ENCODE measurements around the gene CHFR.

DNA sequence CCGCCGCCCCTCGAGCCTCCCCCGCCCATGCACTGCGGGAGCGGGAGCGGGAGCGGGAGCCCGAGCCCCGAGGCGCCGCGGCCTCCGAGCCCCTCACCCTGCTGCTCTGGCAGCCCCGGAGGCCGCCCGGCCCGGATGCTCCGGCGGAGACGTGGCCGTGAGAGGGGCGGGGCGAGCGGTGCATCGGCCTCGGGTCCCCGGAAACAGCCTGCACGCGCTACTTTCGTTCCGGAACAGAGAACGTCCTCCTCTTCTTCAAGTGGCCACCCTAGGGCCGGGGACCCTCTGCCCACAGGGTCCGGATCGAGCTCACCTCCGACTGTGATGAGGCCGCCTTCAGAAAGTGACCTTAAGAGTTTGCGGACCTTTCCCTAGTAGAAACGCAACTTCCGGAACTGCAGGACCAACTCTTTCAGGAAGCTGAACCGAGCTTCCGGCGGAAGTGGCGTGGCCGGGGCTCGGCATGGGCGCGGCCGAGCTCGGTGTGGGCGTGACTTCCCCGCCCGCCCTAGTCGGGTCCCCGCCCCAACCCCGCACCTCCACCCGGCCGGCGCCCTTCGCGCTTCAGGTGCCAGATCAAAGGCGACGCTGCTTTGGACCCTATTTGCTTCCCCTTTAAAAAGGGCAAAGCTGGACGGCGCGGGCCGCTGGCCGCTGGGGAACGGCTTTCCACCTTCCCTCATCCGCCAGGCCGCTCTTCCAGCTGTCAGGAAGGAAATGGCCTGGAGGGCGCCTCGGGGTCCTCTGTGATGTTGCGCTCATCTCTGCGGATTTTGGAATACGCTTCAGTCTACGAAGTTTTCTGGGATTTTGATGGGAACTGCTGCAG, 58.5 kb downstream of the CHFR start, which contains the start of gene GOLGA3:
- TF ChIP-seq, protein P1, sequence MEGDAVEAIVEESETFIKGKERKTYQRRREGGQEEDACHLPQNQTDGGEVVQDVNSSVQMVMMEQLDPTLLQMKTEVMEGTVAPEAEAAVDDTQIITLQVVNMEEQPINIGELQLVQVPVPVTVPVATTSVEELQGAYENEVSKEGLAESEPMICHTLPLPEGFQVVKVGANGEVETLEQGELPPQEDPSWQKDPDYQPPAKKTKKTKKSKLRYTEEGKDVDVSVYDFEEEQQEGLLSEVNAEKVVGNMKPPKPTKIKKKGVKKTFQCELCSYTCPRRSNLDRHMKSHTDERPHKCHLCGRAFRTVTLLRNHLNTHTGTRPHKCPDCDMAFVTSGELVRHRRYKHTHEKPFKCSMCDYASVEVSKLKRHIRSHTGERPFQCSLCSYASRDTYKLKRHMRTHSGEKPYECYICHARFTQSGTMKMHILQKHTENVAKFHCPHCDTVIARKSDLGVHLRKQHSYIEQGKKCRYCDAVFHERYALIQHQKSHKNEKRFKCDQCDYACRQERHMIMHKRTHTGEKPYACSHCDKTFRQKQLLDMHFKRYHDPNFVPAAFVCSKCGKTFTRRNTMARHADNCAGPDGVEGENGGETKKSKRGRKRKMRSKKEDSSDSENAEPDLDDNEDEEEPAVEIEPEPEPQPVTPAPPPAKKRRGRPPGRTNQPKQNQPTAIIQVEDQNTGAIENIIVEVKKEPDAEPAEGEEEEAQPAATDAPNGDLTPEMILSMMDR (IDR thresholded peaks at IDR 0.05) = peak in 1 of 5 experiments; percentile 58
- TF ChIP-seq EP300 (IDR thresholded peaks at IDR 0.05) (peak; percentile 90 to 96), POLR2A (IDR thresholded peaks at IDR 0.05) (peak in 1 of 2 donors; percentile 52)

Measured in tibial nerve (tissue), 4 donors.